ENCODE results near the gene CD6. TPM values are rescaled to one million over a fixed set of nuclear protein-coding genes. Genes with fewer than 3 reads are reported as not detected.

Gene CD6
- total and polyA plus RNA-seq, 2 of the 8 experiments (the other 6 are each of a cell fraction or from before 2014, with no cell fraction given) = 0.03 TPM; not detected in 1

- Histone ChIP-seq H4K5ac (ENCODE audit: insufficient read length, low read depth, low read length) (no peak overlapping the region), H4K8ac (ENCODE audit: extremely low read depth, insufficient read depth, low read length) (no peak overlapping the region), H4K20me1 (replicated peaks in 1 of 2; ENCODE audit: control insufficient read depth in 1 of 2, insufficient read depth in 2 of 2, low read length in 2 of 2) (no peaks in the 10 kb centered on the region), H3K18ac (ENCODE audit: extremely low read depth, low read length) (no peak overlapping the region), H3K36me3 (ENCODE audit: control insufficient read depth in 2 of 4, insufficient read depth in 4 of 4, low read length in 3 of 4) (no peaks in the 10 kb centered on the region), H3K79me2 (ENCODE audit: control insufficient read depth in 1 of 2, insufficient read depth in 2 of 2, low read length in 2 of 2) (no peaks in the 10 kb centered on the region), H3K27ac (ENCODE audit: low read depth, low read length) (no peak overlapping the region), H4K91ac (replicated peaks; ENCODE audit: insufficient read length, low read length) (no peak overlapping the region), H3K9me3 (ENCODE audit: insufficient read depth in 2 of 2, low read depth in 1 of 2, low read length in 1 of 2) (no peaks in the 10 kb centered on the region), H3K9ac (replicated peaks in 1 of 4; ENCODE audit: extremely low read depth in 1 of 4, low read depth in 3 of 4, low read length in 3 of 4) (no peak overlapping the region), H2AFZ (ENCODE audit: low read length) (no peak overlapping the region), H3K4ac (replicated peaks; ENCODE audit: insufficient read length, low read depth, low read length) (no peak overlapping the region), H3K79me1 (ENCODE audit: low read depth, low read length) (no peaks in the 10 kb centered on the region), H3K56ac (replicated peaks; ENCODE audit: insufficient read length, low read depth, low read length) (no peak overlapping the region), H2BK5ac (ENCODE audit: low read depth, low read length) (no peak overlapping the region), H2AK5ac (ENCODE audit: low read depth, low read length) (no peak overlapping the region), H3K4me1 (replicated peaks in 1 of 4; ENCODE audit: control insufficient read depth in 3 of 4, insufficient read depth in 4 of 4, low read length in 3 of 4) (no peaks in the 10 kb centered on the region), H2BK12ac (ENCODE audit: low read depth, low read length) (no peak overlapping the region), H3K27me3 (replicated peaks in 1 of 4; ENCODE audit: control insufficient read depth in 3 of 4, extremely low read depth in 1 of 4, insufficient read depth in 3 of 4, low read length in 3 of 4) (peaks cover 0 to 2% (median 0%) of the 10 kb centered on the region in 4 experiments; a peak in 1 of 7 replicates), H3K14ac (ENCODE audit: insufficient read length) (no peak overlapping the region), H2BK20ac (ENCODE audit: low read length) (no peak overlapping the region), H2BK15ac (ENCODE audit: low read length) (no peak overlapping the region), H3K4me2 (ENCODE audit: insufficient read depth in 1 of 2, low read depth in 2 of 2, low read length in 2 of 2) (no peak overlapping the region), H2BK120ac (replicated peaks; ENCODE audit: low read depth, low read length) (no peak overlapping the region), H3K23me2 (ENCODE audit: low read depth, low read length) (no peaks in the 10 kb centered on the region), H3K23ac (ENCODE audit: insufficient read length) (no peak overlapping the region), H3K4me3 (ENCODE audit: extremely low read depth in 1 of 4, insufficient read depth in 2 of 4, low read depth in 3 of 4, low read length in 4 of 4) (no peak overlapping the region)
- FAIRE-seq = no peak
- 83% methylated on average over 15 of the region's 15 CpGs; no CpG with 5 or more reads in 1 of the 2 experiments for WGBS, 2 experiments (ENCODE audit: extremely low coverage in 1 of 2, insufficient coverage in 1 of 2, insufficient read length in 1 of 2, insufficient replicate concordance in 2 of 2, low coverage in 1 of 2, low lambda C conversion rate in 2 of 2, missing lambda C conversion rate in 1 of 2)
- DNase-seq (ENCODE audit: low read depth in 1 of 2, low spot score in 2 of 2) = no peak
- POLR2A ChIA-PET (ENCODE audit: partially characterized antibody) = no interaction called here
- CTCF ChIA-PET (ENCODE audit: partially characterized antibody) = interaction anchor here (0.6 to 1.1 kb wide), 5 partner anchors 62 to 152 kb away, joined by 3 to 4 read pairs (median 3); no protein-coding TSS in a partner anchor
- no peak for TF ChIP-seq RXRA (IDR thresholded peaks at IDR 0.05; ENCODE audit: insufficient read depth, low read depth, low read length)
- no peak for TF ChIP-seq KDM5A (IDR thresholded peaks at IDR 0.05; ENCODE audit: low read length)
- TF ChIP-seq, protein P1, sequence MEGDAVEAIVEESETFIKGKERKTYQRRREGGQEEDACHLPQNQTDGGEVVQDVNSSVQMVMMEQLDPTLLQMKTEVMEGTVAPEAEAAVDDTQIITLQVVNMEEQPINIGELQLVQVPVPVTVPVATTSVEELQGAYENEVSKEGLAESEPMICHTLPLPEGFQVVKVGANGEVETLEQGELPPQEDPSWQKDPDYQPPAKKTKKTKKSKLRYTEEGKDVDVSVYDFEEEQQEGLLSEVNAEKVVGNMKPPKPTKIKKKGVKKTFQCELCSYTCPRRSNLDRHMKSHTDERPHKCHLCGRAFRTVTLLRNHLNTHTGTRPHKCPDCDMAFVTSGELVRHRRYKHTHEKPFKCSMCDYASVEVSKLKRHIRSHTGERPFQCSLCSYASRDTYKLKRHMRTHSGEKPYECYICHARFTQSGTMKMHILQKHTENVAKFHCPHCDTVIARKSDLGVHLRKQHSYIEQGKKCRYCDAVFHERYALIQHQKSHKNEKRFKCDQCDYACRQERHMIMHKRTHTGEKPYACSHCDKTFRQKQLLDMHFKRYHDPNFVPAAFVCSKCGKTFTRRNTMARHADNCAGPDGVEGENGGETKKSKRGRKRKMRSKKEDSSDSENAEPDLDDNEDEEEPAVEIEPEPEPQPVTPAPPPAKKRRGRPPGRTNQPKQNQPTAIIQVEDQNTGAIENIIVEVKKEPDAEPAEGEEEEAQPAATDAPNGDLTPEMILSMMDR (IDR thresholded peaks at IDR 0.05; ENCODE audit: control extremely low read depth in 1 of 3, insufficient read depth in 1 of 3, low read depth in 1 of 3, low read length in 3 of 3) = 0 out of 4 replicates have a peak, but pooled peaks of 1 of the 3 experiments have one; percentile 1
Observed at GRCh38 chr11:61034704-61035525, 63.4 kb downstream of the CD6 start.

Data from H1 (cell line).